PC-3 (cell line): ENCODE data around the gene DUSP2. TPM values are rescaled to one million over a fixed set of nuclear protein-coding genes. Genes with fewer than 3 reads are reported as not detected.

ENCODE experiments used
- ATAC-seq: fragments of 200-7000 bp; cut with Tn5 transposase; 2 replicates; pipeline ENCODE4 v1.9.1; 2020; ENCODE audit warnings: mild to moderate bottlenecking, moderate library complexity
- BruUV-seq: library from RNA; stranded (reverse); fragments of 400-500 nt; replicated peaks from 2 replicates; lab custom pipeline; 2021; lab: Mats Ljungman, UMichigan
- CTCF ChIA-PET: fragments of 300-600 bp; sonication (Branson Sonifier 250); formaldehyde crosslinking; loops from one replicate; lab custom pipeline; 2022; ENCODE audit warnings: antibody characterized with exemption; lab: Charles Lee
- POLR2A ChIA-PET: fragments of 300-600 bp; sonication (Branson Sonifier 250); formaldehyde crosslinking; loops from one replicate; lab custom pipeline; 2022; ENCODE audit warnings: antibody characterized with exemption; ENCODE audit not compliant: unreplicated experiment; lab: Charles Lee
- DNase-seq: peaks from one replicate; pipeline ENCODE4 v3.0.0-alpha.2; 2015
- H2AFZ ChIP-seq: fragments of 300-600 bp; sonication (generic); 2 replicates; pipeline ENCODE4 v1.6.0; 2016; ENCODE audit warnings: antibody characterized with exemption, low read length
- H3F3A ChIP-seq: fragments of 300-600 bp; sonication (generic); one replicate; pipeline ENCODE4 v1.6.0; 2017; ENCODE audit warnings: antibody characterized with exemption, low read length, control low read depth, mild to moderate bottlenecking; ENCODE audit not compliant: unreplicated experiment
- H3K27ac ChIP-seq: fragments of 300-600 bp; sonication (generic); 2 replicates; pipeline ENCODE4 v1.5.1; 2016; ENCODE audit warnings: mild to moderate bottlenecking, low read length
- H3K27me3 ChIP-seq: fragments of 300-600 bp; sonication (generic); 2 replicates; pipeline ENCODE4 v1.6.1; 2016; ENCODE audit warnings: low read length, mixed read lengths
- H3K36me3 ChIP-seq: fragments of 300-600 bp; sonication (generic); 2 replicates; pipeline ENCODE4 v1.6.1; 2016; ENCODE audit warnings: low read depth, mixed run types, low read length, mixed read lengths
- H3K4me1 ChIP-seq: fragments of 300-600 bp; sonication (generic); 2 replicates; pipeline ENCODE4 v1.5.1; 2016; ENCODE audit warnings: low read length; ENCODE audit not compliant: insufficient read depth
- H3K4me2 ChIP-seq: fragments of 300-600 bp; sonication (generic); 2 replicates; pipeline ENCODE4 v1.6.0; 2016; ENCODE audit warnings: low read length
- H3K4me3 ChIP-seq: fragments of 300-600 bp; sonication (generic); 2 replicates; pipeline ENCODE4 v1.5.1; 2016; ENCODE audit warnings: mild to moderate bottlenecking, low read length, mixed read lengths
- H3K79me2 ChIP-seq: fragments of 300-600 bp; sonication (generic); 2 replicates; pipeline ENCODE4 v1.6.1; 2017; ENCODE audit warnings: low read length, mixed read lengths
- H3K9ac ChIP-seq: fragments of 300-600 bp; sonication (generic); 2 replicates; pipeline ENCODE4 v1.6.0; 2016; ENCODE audit warnings: mild to moderate bottlenecking, low read length
- H3K9me2 ChIP-seq: fragments of 300-600 bp; sonication (generic); replicated peaks from 2 replicates; pipeline ENCODE4 v1.6.1; 2016; ENCODE audit warnings: mixed run types, low read length, mixed read lengths
- H3K9me3 ChIP-seq: fragments of 300-600 bp; sonication (generic); 2 replicates; pipeline ENCODE4 v1.6.1; 2016; ENCODE audit warnings: low read length, mixed read lengths
- H4K20me1 ChIP-seq: fragments of 300-600 bp; sonication (generic); 2 replicates; pipeline ENCODE4 v1.6.1; 2016; ENCODE audit warnings: low read length, mixed read lengths
- EZH2 ChIP-seq: fragments of 300-600 bp; sonication (generic); IDR thresholded peaks from one replicate; pipeline ENCODE4 v1.6.1; 2017; ENCODE audit warnings: antibody characterized with exemption, mild to moderate bottlenecking, low read length; ENCODE audit not compliant: unreplicated experiment
- EZH2phosphoT487 ChIP-seq: fragments of 300-600 bp; sonication (generic); IDR thresholded peaks from 2 replicates; pipeline ENCODE4 v1.6.1; 2018; ENCODE audit warnings: mild to moderate bottlenecking, antibody characterized with exemption, low read length, borderline replicate concordance
- intact Hi-C: fragments of 100-400 bp; cut with micrococcal nuclease; formaldehyde crosslinking; loops from 2 replicates; pipeline ENCODE4 v1.9.0; 2023
- total RNA-seq: library from RNA; depleted of rRNA; stranded (reverse); fragments of >200 nt; gene quantifications from 2 replicates; pipeline ENCODE4 v1.2.3, GENCODE V29; 2014
- TF ChIP-seq, protein P1 (sequence below): fragments of 300-600 bp; sonication (generic); conservative IDR thresholded peaks from 2 replicates; pipeline ENCODE4 v1.5.1; 2017; ENCODE audit warnings: antibody characterized with exemption, low read depth, mild to moderate bottlenecking, low read length

Gene DUSP2
- total RNA-seq, 1 experiment from 2014 or later: 6.9 TPM

- CTCF ChIA-PET: no interaction called here
- intact Hi-C loops: no loop called here
- TF ChIP-seq EZH2: no peak
- TF ChIP-seq, protein P1, sequence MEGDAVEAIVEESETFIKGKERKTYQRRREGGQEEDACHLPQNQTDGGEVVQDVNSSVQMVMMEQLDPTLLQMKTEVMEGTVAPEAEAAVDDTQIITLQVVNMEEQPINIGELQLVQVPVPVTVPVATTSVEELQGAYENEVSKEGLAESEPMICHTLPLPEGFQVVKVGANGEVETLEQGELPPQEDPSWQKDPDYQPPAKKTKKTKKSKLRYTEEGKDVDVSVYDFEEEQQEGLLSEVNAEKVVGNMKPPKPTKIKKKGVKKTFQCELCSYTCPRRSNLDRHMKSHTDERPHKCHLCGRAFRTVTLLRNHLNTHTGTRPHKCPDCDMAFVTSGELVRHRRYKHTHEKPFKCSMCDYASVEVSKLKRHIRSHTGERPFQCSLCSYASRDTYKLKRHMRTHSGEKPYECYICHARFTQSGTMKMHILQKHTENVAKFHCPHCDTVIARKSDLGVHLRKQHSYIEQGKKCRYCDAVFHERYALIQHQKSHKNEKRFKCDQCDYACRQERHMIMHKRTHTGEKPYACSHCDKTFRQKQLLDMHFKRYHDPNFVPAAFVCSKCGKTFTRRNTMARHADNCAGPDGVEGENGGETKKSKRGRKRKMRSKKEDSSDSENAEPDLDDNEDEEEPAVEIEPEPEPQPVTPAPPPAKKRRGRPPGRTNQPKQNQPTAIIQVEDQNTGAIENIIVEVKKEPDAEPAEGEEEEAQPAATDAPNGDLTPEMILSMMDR: no peak
- TF ChIP-seq EZH2phosphoT487: no peak
Measured at GRCh38 chr2:96136129-96136720, 9.0 kb downstream of the DUSP2 start.

DNA sequence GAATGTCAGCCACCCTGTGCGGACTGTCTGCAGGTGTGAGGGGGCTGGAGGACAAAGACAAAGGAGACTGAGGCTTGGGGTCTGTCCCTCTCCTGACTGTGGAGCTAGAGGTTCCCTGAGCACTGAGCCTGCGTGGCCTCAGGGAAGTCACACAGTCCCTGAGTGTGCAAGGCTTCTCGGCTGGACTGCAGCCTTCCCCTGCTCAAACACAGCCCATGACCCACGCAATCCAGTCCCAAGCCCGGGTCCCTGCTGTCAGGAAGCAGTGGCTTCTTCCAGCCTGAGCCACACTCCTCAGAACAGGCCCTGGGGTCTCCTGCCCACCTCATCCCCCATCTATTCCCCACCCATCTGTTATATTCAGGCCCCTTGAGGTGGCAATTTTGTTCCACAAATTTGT is 9.6 kb downstream of the DUSP2 start:
- H3K4me2 ChIP-seq: no peak overlapping the region
- no peaks in the 10 kb centered on the region for H3F3A ChIP-seq
- H3K27ac ChIP-seq: no peak overlapping the region
- H3K4me3 ChIP-seq: no peak overlapping the region
- peaks cover 8% of the 10 kb centered on the region for H3K4me1 ChIP-seq
- no peaks in the 10 kb centered on the region for H3K79me2 ChIP-seq
- TF ChIP-seq EZH2phosphoT487 (no peak), EZH2 (no peak)
- TF ChIP-seq, protein P1: no peak
- intact Hi-C loops: no loop called here
- no peak overlapping the region for H3K9ac ChIP-seq
- H3K36me3 ChIP-seq: no peaks in the 10 kb centered on the region
- no peak for ATAC-seq
- H3K27me3 ChIP-seq: no peaks in the 10 kb centered on the region
- no peak for DNase-seq
- no peak overlapping the region for H2AFZ ChIP-seq
- no peaks in the 10 kb centered on the region for H3K9me2 ChIP-seq
- ChIA-PET POLR2A (no interaction called here), CTCF (no interaction called here)
- no TSS peak for BruUV-seq
- H4K20me1 ChIP-seq: no peaks in the 10 kb centered on the region
- no peaks in the 10 kb centered on the region for H3K9me3 ChIP-seq

More at GRCh38 chr2:96136129-96136720, 9.0 kb downstream of the DUSP2 start:
- Histone ChIP-seq H3K27me3 (no peaks in the 10 kb centered on the region), H3K4me1 (peaks cover 8% of the 10 kb centered on the region), H3K9me3 (no peaks in the 10 kb centered on the region), H4K20me1 (no peaks in the 10 kb centered on the region), H3K4me2 (no peak overlapping the region), H3K4me3 (no peak overlapping the region), H3K27ac (no peak overlapping the region), H3K9me2 (no peaks in the 10 kb centered on the region), H2AFZ (no peak overlapping the region), H3F3A (no peaks in the 10 kb centered on the region), H3K79me2 (no peaks in the 10 kb centered on the region), H3K9ac (no peak overlapping the region), H3K36me3 (no peaks in the 10 kb centered on the region)
- BruUV-seq: no TSS peak
- POLR2A ChIA-PET: no interaction called here
- ATAC-seq (no peak), DNase-seq (no peak)

- Histone ChIP-seq H3K4me2 (no peak overlapping the region), H3K9me2 (no peaks in the 10 kb centered on the region), H3K4me3 (no peak overlapping the region), H3K9me3 (no peaks in the 10 kb centered on the region), H3K27ac (no peak overlapping the region), H3K36me3 (no peaks in the 10 kb centered on the region), H3F3A (no peaks in the 10 kb centered on the region), H3K4me1 (peaks cover 8% of the 10 kb centered on the region), H2AFZ (no peak overlapping the region), H4K20me1 (no peaks in the 10 kb centered on the region), H3K9ac (no peak overlapping the region), H3K27me3 (no peaks in the 10 kb centered on the region), H3K79me2 (no peaks in the 10 kb centered on the region)
- ChIA-PET CTCF (no interaction called here), POLR2A (no interaction called here)
- intact Hi-C loops: no loop called here
- no peak for TF ChIP-seq EZH2
- TF ChIP-seq, protein P1: no peak
- TF ChIP-seq EZH2phosphoT487: no peak
- ATAC-seq (no peak), DNase-seq (no peak)
- no TSS peak for BruUV-seq
Measured at GRCh38 chr2:96135171-96135570, 10.1 kb downstream of the DUSP2 start.
